Esophagus muscularis mucosa (tissue), 4 donors: ENCODE data around the gene ECI1. TPM values are rescaled to one million over a fixed set of nuclear protein-coding genes. Genes with fewer than 3 reads are reported as not detected.
A peak's percentile ranks its signal among the peaks of the same experiment; 100 is the strongest.

Experiments used
- DNase-seq: peaks from one replicate; pipeline ENCODE4 v3.0.0-alpha.2; 2017; ENCODE audit errors: extremely low spot score
- H3K27ac ChIP-seq, 4 donors: fragments of 200-600 bp; sonication (generic); replicated peaks in 1 of 4; 1 replicate in 3 of 4; 2 replicates in 1 of 4; pipeline ENCODE4 v1.5.1; 2016 to 2019; ENCODE audit warnings: mild to moderate bottlenecking in 1 of 4
- H3K27me3 ChIP-seq, 4 donors: fragments of 200-600 bp; sonication (generic); one replicate each; pipeline versions ENCODE4 v1.5.1 to v1.6.0; 2016 to 2019
- H3K36me3 ChIP-seq, 4 donors: fragments of 200-600 bp; sonication (generic); one replicate each; pipeline ENCODE4 v1.5.1; 2016 to 2019
- H3K4me1 ChIP-seq, 4 donors: fragments of 200-600 bp; sonication (generic); one replicate each; pipeline ENCODE4 v1.5.1; 2016 to 2019
- H3K4me3 ChIP-seq, 4 donors: fragments of 200-600 bp; sonication (generic); 1 replicate in 2 of 4; 2 replicates in 2 of 4; pipeline ENCODE4 v1.5.1; 2016 to 2019; ENCODE audit warnings: mild to moderate bottlenecking in 4 of 4, moderate library complexity in 1 of 4
- H3K9me3 ChIP-seq, 4 donors: fragments of 200-600 bp; sonication (generic); 1 replicate in 3 of 4; 2 replicates in 1 of 4; pipeline ENCODE4 v1.5.1; 2016 to 2019
- CTCF ChIP-seq, 3 experiments: fragments of 200-600 bp in 2 of 3; fragments of 450-650 bp in 1 of 3; sonication (generic) in 2 of 3; IDR thresholded peaks; one replicate each; pipeline ENCODE4 v1.5.1; 2017 to 2019; ENCODE audit warnings: antibody characterized with exemption in 3 of 3, mild to moderate bottlenecking in 2 of 3, moderate library complexity in 1 of 3
- EP300 ChIP-seq: sonication (generic); formaldehyde crosslinking; IDR thresholded peaks from one replicate; pipeline ENCODE4 v1.6.1; 2017; ENCODE audit warnings: antibody characterized with exemption
- POLR2A ChIP-seq: fragments of 450-650 bp; IDR thresholded peaks from one replicate; pipeline ENCODE4 v1.6.1; 2017; ENCODE audit warnings: antibody characterized with exemption, moderate library complexity, mild to moderate bottlenecking, low read depth
- POLR2AphosphoS5 ChIP-seq, 2 donors: sonication (generic); formaldehyde crosslinking; IDR thresholded peaks; one replicate each; pipeline ENCODE4 v1.6.1; 2017; ENCODE audit warnings: antibody characterized with exemption in 2 of 2
- WGBS: methylation state at CpG from one replicate; pipeline ENCODE4 v1.1.5; 2018; 5-methylcytosine and 5-hydroxymethylcytosine counted together
- intact Hi-C: fragments of 100-400 bp; cut with DNase I; formaldehyde crosslinking; loops from one replicate; pipeline ENCODE4 v1.15.1; 2023
- total RNA-seq, 4 donors: library from RNA; depleted of rRNA; stranded (reverse); fragments of >200 nt; gene quantifications; one replicate each; pipeline versions ENCODE4 v1.1.0 to v1.2.1, GENCODE V29; 2016

Gene ECI1
- total RNA-seq, 4 donors from 2014 or later, result 51.9 to 115 (median 86.6) TPM

- Histone ChIP-seq H3K4me1 (peaks cover 33 to 46% (median 39%) of the 10 kb centered on the region in 4 donors), H3K9me3 (no peaks in the 10 kb centered on the region), H3K36me3 (peaks cover 20 to 49% (median 45%) of the 10 kb centered on the region in 4 donors), H3K4me3 (no peak overlapping the region), H3K27me3 (no peaks in the 10 kb centered on the region), H3K27ac (no peak overlapping the region)
- TF ChIP-seq POLR2A (no peak), CTCF (IDR thresholded peaks at IDR 0.05) (no peak), EP300 (no peak), POLR2AphosphoS5 (IDR thresholded peaks at IDR 0.05) (no peak)
- WGBS, result 81% methylated on average over 20 of the region's 23 CpGs
- no peak for DNase-seq
- intact Hi-C loops, result no loop called here
Measured at GRCh38 chr16:2208308-2208707, 43.1 kb downstream of the ECI1 start.

GRCh38 chr16:2207872-2208271 lies 43.5 kb downstream of the ECI1 start:
- intact Hi-C loops, result no loop called here
- TF ChIP-seq POLR2AphosphoS5 (IDR thresholded peaks at IDR 0.05) (no peak), EP300 (no peak), POLR2A (no peak), CTCF (IDR thresholded peaks at IDR 0.05) (no peak)
- Histone ChIP-seq H3K4me1 (peaks cover 29 to 41% (median 35%) of the 10 kb centered on the region in 4 donors), H3K4me3 (no peak overlapping the region), H3K27me3 (no peaks in the 10 kb centered on the region), H3K27ac (no peak overlapping the region), H3K9me3 (no peaks in the 10 kb centered on the region), H3K36me3 (peaks cover 20 to 49% (median 45%) of the 10 kb centered on the region in 4 donors)
- 80% methylated on average over 7 of the region's 9 CpGs for WGBS
- no peak for DNase-seq

DNA sequence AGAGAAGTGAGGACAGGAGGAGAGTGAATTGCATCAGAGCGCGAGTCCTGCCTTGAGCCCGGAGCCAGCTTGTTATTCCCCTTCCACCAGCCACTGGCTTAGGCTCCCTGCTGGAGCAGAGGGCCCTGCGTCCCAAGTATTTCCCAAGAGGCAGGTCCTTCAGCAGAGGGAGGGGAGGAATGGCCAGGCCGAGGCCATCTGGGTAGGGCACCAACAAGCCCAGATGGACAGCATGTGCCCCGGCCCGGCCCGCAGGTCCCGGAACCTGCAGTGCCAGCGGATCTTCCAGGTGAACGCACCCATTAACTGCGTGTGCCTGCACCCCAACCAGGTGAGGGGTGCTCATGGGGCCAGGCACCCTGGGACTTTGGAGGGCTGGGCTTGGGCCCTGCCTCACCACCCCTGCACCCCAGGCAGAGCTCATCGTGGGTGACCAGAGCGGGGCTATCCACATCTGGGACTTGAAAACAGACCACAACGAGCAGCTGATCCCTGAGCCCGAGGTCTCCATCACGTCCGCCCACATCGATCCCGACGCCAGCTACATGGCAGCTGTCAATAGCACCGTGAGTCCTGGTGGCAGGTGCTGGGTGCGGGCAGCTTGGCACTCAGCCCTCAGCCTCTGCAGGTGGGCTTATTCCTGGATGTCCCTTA lies 44.5 kb downstream of the ECI1 start:
- Histone ChIP-seq H3K27ac (peak overlapping the region in 1 of 4 donors; percentile 96), H3K4me3 (peak overlapping the region in 1 of 4 donors; percentile 73), H3K36me3 (peaks cover 20 to 40% (median 39%) of the 10 kb centered on the region in 4 donors), H3K4me1 (peaks cover 19 to 32% (median 25%) of the 10 kb centered on the region in 4 donors), H3K9me3 (no peaks in the 10 kb centered on the region), H3K27me3 (no peaks in the 10 kb centered on the region)
- DNase-seq, result no peak
- intact Hi-C loops, result no loop called here
- 84% methylated on average over 15 of the region's 23 CpGs for WGBS
- no peak for TF ChIP-seq EP300
- no peak for TF ChIP-seq POLR2A
- TF ChIP-seq CTCF (IDR thresholded peaks at IDR 0.05), result no peak

DNA sequence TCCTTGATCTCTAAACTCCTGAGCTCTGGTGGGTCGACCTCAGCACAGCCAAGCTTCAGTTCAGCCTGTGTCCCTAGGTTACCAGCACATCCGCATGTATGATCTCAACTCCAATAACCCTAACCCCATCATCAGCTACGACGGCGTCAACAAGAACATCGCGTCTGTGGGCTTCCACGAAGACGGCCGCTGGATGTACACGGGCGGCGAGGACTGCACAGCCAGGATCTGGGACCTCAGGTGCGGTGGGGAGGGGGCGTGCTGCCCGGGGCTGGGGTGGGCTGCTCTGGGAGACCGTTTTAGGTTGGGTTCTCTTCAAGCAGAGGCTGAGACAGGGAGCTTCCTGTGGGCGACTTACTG lies 45.0 kb downstream of the ECI1 start:
- peak overlapping the region; percentile 65 to 87 (median 78) for H3K4me3 ChIP-seq
- intact Hi-C loops, result no loop called here
- 82% methylated on average over 17 of the region's 18 CpGs for WGBS

More for the DNA sequence above, 45.0 kb downstream of the ECI1 start:
- Histone ChIP-seq H3K4me1 (peaks cover 14 to 29% (median 23%) of the 10 kb centered on the region in 4 donors), H3K9me3 (no peaks in the 10 kb centered on the region), H3K27me3 (no peaks in the 10 kb centered on the region), H3K27ac (peak overlapping the region; percentile 90 to 97 (median 96)), H3K36me3 (peaks cover 20 to 39% (median 38%) of the 10 kb centered on the region in 4 donors)
- no peak for TF ChIP-seq CTCF (IDR thresholded peaks at IDR 0.05)
- TF ChIP-seq EP300, result no peak
- no peak for TF ChIP-seq POLR2AphosphoS5 (IDR thresholded peaks at IDR 0.05)
- no peak for TF ChIP-seq POLR2A
- no peak for DNase-seq
